A673 (cell line): ENCODE data around the gene NHLRC4. TPM values are rescaled to one million over a fixed set of nuclear protein-coding genes. Genes with fewer than 3 reads are reported as not detected.
A peak's percentile ranks its signal among the peaks of the same experiment; 100 is the strongest.

Source experiments
- BruUV-seq: library from RNA; stranded (reverse); fragments of 400-500 nt; replicated peaks from 2 replicates; lab custom pipeline; 2021; lab: Mats Ljungman, UMichigan
- CTCF ChIA-PET: fragments of 300-600 bp; sonication (Branson Sonifier 250); formaldehyde crosslinking; loops from one replicate; lab custom pipeline; 2022; ENCODE audit warnings: antibody characterized with exemption; lab: Charles Lee
- POLR2A ChIA-PET: fragments of 300-600 bp; sonication (Branson Sonifier 250); formaldehyde crosslinking; loops from one replicate; lab custom pipeline; 2022; ENCODE audit warnings: antibody characterized with exemption; ENCODE audit not compliant: low non-redundant PET; lab: Charles Lee
- DNase-seq: peaks from one replicate; pipeline ENCODE4 v3.0.0-alpha.2; 2015; ENCODE audit warnings: low spot score
- H3K27ac ChIP-seq: fragments of 200-600 bp; sonication (generic); 2 replicates; pipeline ENCODE4 v1.5.1; 2016; ENCODE audit warnings: mixed run types, low read depth, mild to moderate bottlenecking, mixed read lengths, antibody characterized with exemption, low read length; ENCODE audit not compliant: poor library complexity, severe bottlenecking
- H3K27me3 ChIP-seq: fragments of 200-600 bp; sonication (generic); replicated peaks from 2 replicates; pipeline ENCODE4 v1.6.1; 2017; ENCODE audit warnings: mixed run types, low read depth, mild to moderate bottlenecking, mixed read lengths, antibody characterized with exemption, low read length; ENCODE audit not compliant: insufficient read depth, poor library complexity
- H3K36me3 ChIP-seq: fragments of 200-600 bp; sonication (generic); 2 replicates; pipeline ENCODE4 v1.6.1; 2016; ENCODE audit warnings: mixed run types, mild to moderate bottlenecking, mixed read lengths, antibody characterized with exemption, low read length; ENCODE audit not compliant: insufficient read depth, poor library complexity, severe bottlenecking
- H3K4me1 ChIP-seq: fragments of 200-600 bp; sonication (generic); 2 replicates; pipeline ENCODE4 v1.6.1; 2017; ENCODE audit warnings: mixed run types, mild to moderate bottlenecking, mixed read lengths, antibody characterized with exemption, low read length; ENCODE audit not compliant: insufficient read depth, poor library complexity, severe bottlenecking
- H3K4me3 ChIP-seq: fragments of 200-600 bp; sonication (generic); 2 replicates; pipeline ENCODE4 v1.5.1; 2016; ENCODE audit warnings: low read depth, mixed run types, mild to moderate bottlenecking, mixed read lengths, low read length; ENCODE audit not compliant: poor library complexity, severe bottlenecking
- H3K9me3 ChIP-seq: fragments of 200-600 bp; sonication (generic); 2 replicates; pipeline ENCODE4 v1.6.1; 2016; ENCODE audit warnings: mixed run types, low read depth, mild to moderate bottlenecking, mixed read lengths, antibody characterized with exemption, low read length; ENCODE audit not compliant: poor library complexity, severe bottlenecking
- CTCF ChIP-seq: fragments of 300-800, 200-600 bp; sonication (generic); conservative IDR thresholded peaks from 2 replicates; pipeline ENCODE4 v1.5.1; 2017; ENCODE audit warnings: low read depth, mild to moderate bottlenecking, antibody characterized with exemption, low read length, moderate library complexity, mixed read lengths
- EZH2 ChIP-seq: fragments of 200-600 bp; sonication (generic); IDR thresholded peaks from 2 replicates; pipeline ENCODE4 v1.6.1; 2017; ENCODE audit warnings: borderline replicate concordance, low read depth, mild to moderate bottlenecking, mixed read lengths, antibody characterized with exemption, low read length; ENCODE audit not compliant: poor library complexity, severe bottlenecking
- intact Hi-C: fragments of 100-400 bp; cut with micrococcal nuclease; formaldehyde crosslinking; loops from one replicate; pipeline ENCODE4 v1.10.0; 2022; ENCODE audit not compliant: unreplicated experiment
- total RNA-seq: library from RNA; stranded (reverse); gene quantifications from 2 replicates; pipeline ENCODE4 v1.2.3, GENCODE V29; 2021

NHLRC4 gene
- total RNA-seq, 1 experiment from 2014 or later = 0.21 TPM

GRCh38 chr16:568401-569258, 1.8 kb downstream of the NHLRC4 start:
- Histone ChIP-seq H3K27me3 (no peaks in the 10 kb centered on the region), H3K27ac (peak overlapping the region; percentile 87), H3K4me3 (peak overlapping the region; percentile 98), H3K9me3 (no peaks in the 10 kb centered on the region), H3K4me1 (peaks cover 11% of the 10 kb centered on the region), H3K36me3 (no peaks in the 10 kb centered on the region)
- TF ChIP-seq CTCF = no peak
- TF ChIP-seq EZH2 = no peak
- ChIA-PET CTCF (no interaction called here), POLR2A (no interaction called here)
- no TSS peak for BruUV-seq
- intact Hi-C loops = no loop called here
- DNase-seq = no peak

- no TSS peak for BruUV-seq
- Histone ChIP-seq H3K4me1 (peaks cover 11% of the 10 kb centered on the region), H3K27ac (peak within 1 kb of the TSS; percentile 87), H3K4me3 (peak within 1 kb of the TSS; percentile 98), H3K9me3 (no peaks in the 10 kb centered on the region), H3K27me3 (no peaks in the 10 kb centered on the region), H3K36me3 (no peaks in the 10 kb centered on the region)
- TF ChIP-seq CTCF (no peak), EZH2 (no peak)
- intact Hi-C loops = no loop called here
- CTCF ChIA-PET = no interaction called here
- DNase-seq = peak; percentile 79
- POLR2A ChIA-PET = no interaction called here
Observed at GRCh38 chr16:569445-570254, 2.8 kb downstream of the NHLRC4 start, which contains the start of gene PIGQ. PIGQ (plus strand) TSS chr16:569968; CDS start chr16:574075, 4,107 bp downstream.

- no peak for DNase-seq
- H3K4me3 ChIP-seq = no peak overlapping the region
- TF ChIP-seq EZH2 = no peak
- TF ChIP-seq CTCF = no peak
- CTCF ChIA-PET = no interaction called here
- no peaks in the 10 kb centered on the region for H3K36me3 ChIP-seq
- H3K27ac ChIP-seq = no peak overlapping the region
- H3K4me1 ChIP-seq = no peaks in the 10 kb centered on the region
- H3K9me3 ChIP-seq = no peaks in the 10 kb centered on the region
- BruUV-seq = no TSS peak
- POLR2A ChIA-PET = no interaction called here
- intact Hi-C loops = no loop called here
- no peaks in the 10 kb centered on the region for H3K27me3 ChIP-seq
Observed at GRCh38 chr16:572865-573650, 6.3 kb downstream of the NHLRC4 start.
